Fibroblast of lung (primary cell): ENCODE measurements around the gene DCAF10. TPM values are rescaled to one million over a fixed set of nuclear protein-coding genes. Genes with fewer than 3 reads are reported as not detected.

ENCODE experiments used
- DNase-seq, 2 donors: peaks; one replicate each; pipeline versions ENCODE4 v3.0.0 to v3.0.0-alpha.2; 2010; ENCODE audit warnings: low read depth in 2 of 2
- H2AFZ ChIP-seq: 2 replicates; pipeline ENCODE4 v1.5.1; 2012; ENCODE audit warnings: low read length, control low read depth, inconsistent platforms
- H3K27ac ChIP-seq: 2 replicates; pipeline ENCODE4 v1.5.1; 2011; ENCODE audit warnings: low read length, control low read depth; ENCODE audit not compliant: insufficient read depth
- H3K27me3 ChIP-seq: 2 replicates; pipeline ENCODE4 v1.5.1; 2011; ENCODE audit warnings: mild to moderate bottlenecking, low read length; ENCODE audit not compliant: control insufficient read depth, insufficient read depth
- H3K36me3 ChIP-seq: 2 replicates; pipeline ENCODE4 v1.5.1; 2011; ENCODE audit warnings: low read length; ENCODE audit not compliant: control insufficient read depth, insufficient read depth
- H3K4me1 ChIP-seq: 2 replicates; pipeline ENCODE4 v1.5.1; 2011; ENCODE audit warnings: low read length; ENCODE audit not compliant: control insufficient read depth, insufficient read depth; ENCODE audit errors: extremely low read depth
- H3K4me2 ChIP-seq: 2 replicates; pipeline ENCODE4 v1.5.1; 2011; ENCODE audit warnings: low read length, control low read depth; ENCODE audit not compliant: insufficient read depth; ENCODE audit errors: extremely low read depth
- H3K4me3 ChIP-seq, 4 experiments: fragments of 200-600 bp in 1 of 4; sonication (generic) in 1 of 4; replicated peaks in 1 of 4; 2 replicates each; pipeline ENCODE4 v1.5.1; 2011 to 2016; ENCODE audit warnings: low read length in 4 of 4, low read depth in 3 of 4, mild to moderate bottlenecking in 3 of 4, control low read depth in 2 of 4, inconsistent platforms in 1 of 4, mixed read lengths in 1 of 4; ENCODE audit not compliant: insufficient read depth in 1 of 4; ENCODE audit errors: control extremely low read depth in 1 of 4
- H3K79me2 ChIP-seq: 2 replicates; pipeline ENCODE4 v1.5.1; 2012; ENCODE audit warnings: mild to moderate bottlenecking, low read length, inconsistent platforms; ENCODE audit not compliant: control insufficient read depth, insufficient read depth
- H3K9ac ChIP-seq: 2 replicates; pipeline ENCODE4 v1.5.1; 2011; ENCODE audit warnings: mild to moderate bottlenecking, low read length, control low read depth; ENCODE audit not compliant: insufficient read depth
- H3K9me3 ChIP-seq: 2 replicates; pipeline ENCODE4 v1.5.1; 2012; ENCODE audit warnings: low read depth, low read length; ENCODE audit not compliant: control insufficient read depth, insufficient read depth
- H4K20me1 ChIP-seq: 2 replicates; pipeline ENCODE4 v1.5.1; 2011; ENCODE audit warnings: low read length; ENCODE audit not compliant: control insufficient read depth, insufficient read depth; ENCODE audit errors: extremely low read depth
- EZH2 ChIP-seq: IDR thresholded peaks from 2 replicates; pipeline ENCODE4 v1.5.1; 2012; ENCODE audit warnings: low read length, control low read depth, mild to moderate bottlenecking; ENCODE audit errors: missing control alignments
- polyA plus RNA-seq, 2 donors: library from polyadenylated mRNA; depleted of rRNA in 1 of 2; stranded (reverse) in 1 of 2; unstranded in 1 of 2; fragments of >200 nt; gene quantifications; 2 replicates each; pipeline ENCODE4 v1.2.1, GENCODE V29; 2011 to 2012; ENCODE audit warnings: missing spikeins in 1 of 2
- total RNA-seq: library from RNA; depleted of rRNA; stranded (reverse); fragments of >200 nt; gene quantifications from 2 replicates; pipeline ENCODE4 v1.2.1, GENCODE V29; 2014
- TF ChIP-seq, protein P1 (sequence below), 2 donors: IDR thresholded peaks in 1 of 2; conservative IDR thresholded peaks in 1 of 2; 1 replicate in 1 of 2; 2 replicates in 1 of 2; pipeline ENCODE4 v1.5.1; 2011 to 2012; ENCODE audit warnings: low read length in 2 of 2, control low read depth in 1 of 2, inconsistent platforms in 1 of 2, low read depth in 1 of 2, mild to moderate bottlenecking in 1 of 2

DCAF10 gene
- total and polyA plus RNA-seq, 2 donors (not counting 1 experiment from before 2014, with no cell fraction given), result 26.6 to 33.5 TPM

GRCh38 chr9:37790096-37790495 is 10.5 kb upstream of the DCAF10 start:
- no peaks in the 10 kb centered on the region for H3K27me3 ChIP-seq
- H4K20me1 ChIP-seq, result no peaks in the 10 kb centered on the region
- no peak overlapping the region for H3K4me2 ChIP-seq
- no peaks in the 10 kb centered on the region for H3K9me3 ChIP-seq
- no peak for DNase-seq
- no peak overlapping the region for H2AFZ ChIP-seq
- H3K79me2 ChIP-seq, result no peaks in the 10 kb centered on the region
- no peak overlapping the region for H3K4me3 ChIP-seq
- no peaks in the 10 kb centered on the region for H3K4me1 ChIP-seq
- H3K36me3 ChIP-seq, result no peaks in the 10 kb centered on the region
- H3K27ac ChIP-seq, result no peak overlapping the region
- TF ChIP-seq EZH2, result no peak
- no peak overlapping the region for H3K9ac ChIP-seq

- H3K27me3 ChIP-seq, result no peaks in the 10 kb centered on the region
- no peaks in the 10 kb centered on the region for H3K79me2 ChIP-seq
- no peaks in the 10 kb centered on the region for H3K4me1 ChIP-seq
- TF ChIP-seq, protein P1, sequence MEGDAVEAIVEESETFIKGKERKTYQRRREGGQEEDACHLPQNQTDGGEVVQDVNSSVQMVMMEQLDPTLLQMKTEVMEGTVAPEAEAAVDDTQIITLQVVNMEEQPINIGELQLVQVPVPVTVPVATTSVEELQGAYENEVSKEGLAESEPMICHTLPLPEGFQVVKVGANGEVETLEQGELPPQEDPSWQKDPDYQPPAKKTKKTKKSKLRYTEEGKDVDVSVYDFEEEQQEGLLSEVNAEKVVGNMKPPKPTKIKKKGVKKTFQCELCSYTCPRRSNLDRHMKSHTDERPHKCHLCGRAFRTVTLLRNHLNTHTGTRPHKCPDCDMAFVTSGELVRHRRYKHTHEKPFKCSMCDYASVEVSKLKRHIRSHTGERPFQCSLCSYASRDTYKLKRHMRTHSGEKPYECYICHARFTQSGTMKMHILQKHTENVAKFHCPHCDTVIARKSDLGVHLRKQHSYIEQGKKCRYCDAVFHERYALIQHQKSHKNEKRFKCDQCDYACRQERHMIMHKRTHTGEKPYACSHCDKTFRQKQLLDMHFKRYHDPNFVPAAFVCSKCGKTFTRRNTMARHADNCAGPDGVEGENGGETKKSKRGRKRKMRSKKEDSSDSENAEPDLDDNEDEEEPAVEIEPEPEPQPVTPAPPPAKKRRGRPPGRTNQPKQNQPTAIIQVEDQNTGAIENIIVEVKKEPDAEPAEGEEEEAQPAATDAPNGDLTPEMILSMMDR (conservative IDR thresholded peaks at IDR 0.05 in 1 of 2, IDR thresholded peaks at IDR 0.05 in 1 of 2; ENCODE audit: low read depth in 1 of 2, low read length in 2 of 2), result no peak
- no peak for TF ChIP-seq EZH2
- no peak overlapping the region for H3K4me2 ChIP-seq
- H2AFZ ChIP-seq, result no peak overlapping the region
- DNase-seq, result no peak
- H3K9ac ChIP-seq, result no peak overlapping the region
- no peaks in the 10 kb centered on the region for H3K9me3 ChIP-seq
- H3K27ac ChIP-seq, result no peak overlapping the region
- H3K4me3 ChIP-seq, result no peak overlapping the region
- no peaks in the 10 kb centered on the region for H4K20me1 ChIP-seq
- no peaks in the 10 kb centered on the region for H3K36me3 ChIP-seq
These were observed 8.5 kb upstream of the DCAF10 start for GRCh38 chr9:37792122-37792521.

- Histone ChIP-seq H3K9me3 (no peaks in the 10 kb centered on the region), H2AFZ (no peak overlapping the region), H3K79me2 (peaks cover 5% of the 10 kb centered on the region), H3K36me3 (no peaks in the 10 kb centered on the region), H3K4me3 (no peak overlapping the region), H4K20me1 (no peaks in the 10 kb centered on the region), H3K4me2 (no peak overlapping the region), H3K9ac (no peak overlapping the region), H3K4me1 (no peaks in the 10 kb centered on the region), H3K27ac (no peak overlapping the region), H3K27me3 (no peaks in the 10 kb centered on the region)
- DNase-seq, result no peak
- TF ChIP-seq EZH2, result no peak
- TF ChIP-seq, protein P1 (conservative IDR thresholded peaks at IDR 0.05 in 1 of 2, IDR thresholded peaks at IDR 0.05 in 1 of 2; ENCODE audit: low read depth in 1 of 2, low read length in 2 of 2), result no peak
These were observed 4.4 kb upstream of the DCAF10 start for GRCh38 chr9:37796232-37796631.
